ENCODE data around the gene CWF19L1.
"Not testable (repeated sequence)": the region's sequence is repeated elsewhere in the genome, so short reads cannot be mapped to it uniquely, and the experiment has no call there.

The CWF19L1 gene

GRCh38 chr10:100267239-100268104 is at the start of gene CWF19L1:
Gene CWF19L1 (minus strand): TSS chr10:100267638. CDS start chr10:100267593, 45 bp downstream.
- peak; percentile 72 for DNase-seq (ENCODE audit: low read depth, low spot score)

- DNase-seq (ENCODE audit: low read depth, low spot score): no peak
These were observed 48.2 kb upstream of the CWF19L1 start for GRCh38 chr10:100315615-100316014.

GRCh38 chr10:100311298-100311697 is 43.9 kb upstream of the CWF19L1 start:
- DNase-seq (ENCODE audit: low read depth, low spot score): no peak

GRCh38 chr10:100307684-100308083 is 40.2 kb upstream of the CWF19L1 start:
- DNase-seq (ENCODE audit: low read depth, low spot score): no peak

GRCh38 chr10:100306861-100307260 is 39.4 kb upstream of the CWF19L1 start:
- DNase-seq (ENCODE audit: low read depth, low spot score): no peak

- no peak for DNase-seq (ENCODE audit: low read depth, low spot score)
These were observed 37.0 kb upstream of the CWF19L1 start for GRCh38 chr10:100304414-100304813.

GRCh38 chr10:100303724-100304319 is 36.4 kb upstream of the CWF19L1 start:
- DNase-seq (ENCODE audit: low read depth, low spot score): peak; percentile 12

- DNase-seq (ENCODE audit: low read depth, low spot score): peak; percentile 80
These were observed 33.7 kb upstream of the CWF19L1 start for GRCh38 chr10:100301123-100301522.

- DNase-seq (ENCODE audit: low read depth, low spot score): no peak
These were observed 29.8 kb upstream of the CWF19L1 start for GRCh38 chr10:100297242-100297641.

GRCh38 chr10:100293066-100293465 is 25.6 kb upstream of the CWF19L1 start:
- DNase-seq (ENCODE audit: low read depth, low spot score): no peak

- DNase-seq (ENCODE audit: low read depth, low spot score): not testable (repeated sequence)
These were observed 24.9 kb upstream of the CWF19L1 start for GRCh38 chr10:100292300-100292699.

GRCh38 chr10:100291356-100291755 is 23.9 kb upstream of the CWF19L1 start:
- no peak for DNase-seq (ENCODE audit: low read depth, low spot score)

GRCh38 chr10:100289641-100290040 is 22.2 kb upstream of the CWF19L1 start:
- no peak for DNase-seq (ENCODE audit: low read depth, low spot score)

GRCh38 chr10:100288196-100288595 is 20.8 kb upstream of the CWF19L1 start:
- DNase-seq (ENCODE audit: low read depth, low spot score): no peak

GRCh38 chr10:100287756-100288155 is 20.3 kb upstream of the CWF19L1 start:
- no peak for DNase-seq (ENCODE audit: low read depth, low spot score)

GRCh38 chr10:100286051-100287033 is 18.9 kb upstream of the CWF19L1 start, which contains the start of gene BLOC1S2:
Gene BLOC1S2 (minus strand): TSS chr10:100286680. CDS start chr10:100286659, 21 bp downstream.
- peak; percentile 52 for DNase-seq (ENCODE audit: low read depth, low spot score)

GRCh38 chr10:100285326-100285725 is 17.9 kb upstream of the CWF19L1 start:
- not testable (repeated sequence) for DNase-seq (ENCODE audit: low read depth, low spot score)

GRCh38 chr10:100282907-100283306 is 15.5 kb upstream of the CWF19L1 start:
- no peak for DNase-seq (ENCODE audit: low read depth, low spot score)

GRCh38 chr10:100276971-100277370 is 9.5 kb upstream of the CWF19L1 start:
- DNase-seq (ENCODE audit: low read depth, low spot score): not testable (repeated sequence)

GRCh38 chr10:100265821-100266485 is 1.5 kb downstream of the CWF19L1 start:
- no peak for DNase-seq (ENCODE audit: low read depth, low spot score)

- no peak for DNase-seq (ENCODE audit: low read depth, low spot score)
These were observed 13.2 kb downstream of the CWF19L1 start for GRCh38 chr10:100254191-100254590.

Data from iPS DF 19.7 (cell line).